Natural killer cell (primary cell): ENCODE results near the gene DCTN2. TPM values are rescaled to one million over a fixed set of nuclear protein-coding genes. Genes with fewer than 3 reads are reported as not detected.

ENCODE experiments used
- ATAC-seq, 3 donors: fragments of 150-1000 bp in 2 of 3; fragments of 200-7000 bp in 1 of 3; cut with Tn5 transposase; 1 replicate in 1 of 3; 2 replicates in 2 of 3; pipeline ENCODE4 v1.10.0; 2021; ENCODE audit warnings: mild to moderate bottlenecking in 2 of 3, moderate library complexity in 2 of 3
- DNase-seq, 2 donors: peaks; one replicate each; pipeline versions ENCODE4 v3.0.0 to v3.0.0-alpha.2; 2013 to 2021; ENCODE audit warnings: mixed read lengths in 1 of 2
- H3K27ac ChIP-seq: one replicate; pipeline ENCODE4 v1.5.1; 2013; ENCODE audit warnings: mild to moderate bottlenecking, low read length
- H3K27me3 ChIP-seq: one replicate; pipeline ENCODE4 v1.6.1; 2013; ENCODE audit warnings: low read length; ENCODE audit not compliant: control insufficient read depth, insufficient read depth
- H3K36me3 ChIP-seq: one replicate; pipeline ENCODE4 v1.6.1; 2013; ENCODE audit warnings: low read length; ENCODE audit not compliant: control insufficient read depth, insufficient read depth
- H3K4me1 ChIP-seq: one replicate; pipeline ENCODE4 v1.6.1; 2013; ENCODE audit warnings: low read length; ENCODE audit not compliant: control insufficient read depth, insufficient read depth
- H3K4me3 ChIP-seq: one replicate; pipeline ENCODE4 v1.5.1; 2013; ENCODE audit warnings: low read length
- H3K9me3 ChIP-seq: one replicate; pipeline ENCODE4 v1.6.1; 2013; ENCODE audit warnings: low read length; ENCODE audit not compliant: control insufficient read depth, insufficient read depth
- H3K27ac Mint-ChIP-seq, 2 donors: one replicate each; pipeline ENCODE4 v1.8.0; 2022; ENCODE audit warnings: mild to moderate bottlenecking in 2 of 2, mixed read lengths in 2 of 2, moderate library complexity in 1 of 2
- H3K27me3 Mint-ChIP-seq, 2 donors: one replicate each; pipeline ENCODE4 v1.8.0; 2022; ENCODE audit warnings: low read depth in 2 of 2, mixed read lengths in 2 of 2
- H3K36me3 Mint-ChIP-seq: one replicate; pipeline ENCODE4 v1.8.0; 2022; ENCODE audit warnings: mixed read lengths
- H3K4me1 Mint-ChIP-seq, 2 donors: one replicate each; pipeline ENCODE4 v1.8.0; 2022; ENCODE audit warnings: mixed read lengths in 2 of 2
- H3K4me3 Mint-ChIP-seq: one replicate; pipeline ENCODE4 v1.8.0; 2022; ENCODE audit warnings: mild to moderate bottlenecking, moderate library complexity, mixed read lengths
- H3K9me3 Mint-ChIP-seq, 2 donors: one replicate each; pipeline ENCODE4 v1.8.0; 2022; ENCODE audit warnings: mixed read lengths in 2 of 2
- CTCF ChIP-seq: fragments of 200-600 bp; IDR thresholded peaks from one replicate; pipeline ENCODE4 v1.8.0; 2022; ENCODE audit warnings: antibody characterized with exemption
- WGBS: methylation state at CpG from one replicate; pipeline ENCODE4 v1.1.7; 2013; ENCODE audit warnings: missing lambda C conversion rate; ENCODE audit not compliant: insufficient coverage; 5-methylcytosine and 5-hydroxymethylcytosine counted together
- intact Hi-C: fragments of 100-400 bp; cut with micrococcal nuclease; formaldehyde crosslinking; loops from one replicate; pipeline ENCODE4 v1.14.2; 2022
- total RNA-seq, 4 donors: library from RNA; stranded (reverse); fragments of 120-200 nt in 1 of 4; gene quantifications; one replicate each; pipeline versions ENCODE4 v1.2.3 to v1.2.4, GENCODE V29; 2013 to 2022

Gene DCTN2
- total RNA-seq, 3 donors from 2014 or later (not counting 1 experiment from before 2014, with no cell fraction given), result 65.5 to 76.5 (median 71.8) TPM

DNA sequence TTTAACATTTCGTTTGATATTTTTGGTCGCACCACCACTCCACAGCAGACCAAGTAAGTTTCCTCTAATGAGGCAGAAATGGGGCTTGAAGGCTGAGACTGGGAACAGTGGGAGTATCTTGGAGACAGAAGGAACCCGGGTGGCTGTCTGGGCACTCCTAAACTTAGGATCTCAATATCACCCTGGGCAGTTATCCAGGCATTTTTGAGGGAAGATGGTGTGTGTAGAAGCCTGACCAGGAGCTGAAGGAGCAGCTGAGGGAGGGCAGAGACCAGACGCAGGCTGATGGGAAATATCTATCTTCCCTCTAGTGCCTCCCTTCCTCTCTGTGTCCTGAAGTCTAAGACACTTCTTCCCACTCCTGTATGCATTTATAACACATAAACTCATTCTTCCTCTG, 48.4 kb downstream of the DCTN2 start:
- H3K27me3 Mint-ChIP-seq, result no peaks in the 10 kb centered on the region
- intact Hi-C loops, result no loop called here
- Histone ChIP-seq H3K27me3 (no peaks in the 10 kb centered on the region), H3K4me1 (no peaks in the 10 kb centered on the region), H3K4me3 (no peak overlapping the region), H3K36me3 (peaks cover 44% of the 10 kb centered on the region), H3K27ac (no peak overlapping the region), H3K9me3 (no peaks in the 10 kb centered on the region)
- no peak for TF ChIP-seq CTCF
- H3K4me1 Mint-ChIP-seq, result peaks cover 4 to 7% of the 10 kb centered on the region in 2 donors
- ATAC-seq (no peak), DNase-seq (no peak)
- 100% methylated on average over 3 of the region's 4 CpGs for WGBS
- H3K27ac Mint-ChIP-seq, result peak overlapping the region in 1 of 2 donors; percentile 40
- no peak overlapping the region for H3K4me3 Mint-ChIP-seq
- peaks cover 18% of the 10 kb centered on the region for H3K36me3 Mint-ChIP-seq
- H3K9me3 Mint-ChIP-seq, result no peaks in the 10 kb centered on the region

GRCh38 chr12:57498132-57498502, 48.9 kb downstream of the DCTN2 start:
- no peak for TF ChIP-seq CTCF
- WGBS, result 97% methylated on average over 9 of the region's 9 CpGs
- no peaks in the 10 kb centered on the region for H3K27me3 Mint-ChIP-seq

DNA sequence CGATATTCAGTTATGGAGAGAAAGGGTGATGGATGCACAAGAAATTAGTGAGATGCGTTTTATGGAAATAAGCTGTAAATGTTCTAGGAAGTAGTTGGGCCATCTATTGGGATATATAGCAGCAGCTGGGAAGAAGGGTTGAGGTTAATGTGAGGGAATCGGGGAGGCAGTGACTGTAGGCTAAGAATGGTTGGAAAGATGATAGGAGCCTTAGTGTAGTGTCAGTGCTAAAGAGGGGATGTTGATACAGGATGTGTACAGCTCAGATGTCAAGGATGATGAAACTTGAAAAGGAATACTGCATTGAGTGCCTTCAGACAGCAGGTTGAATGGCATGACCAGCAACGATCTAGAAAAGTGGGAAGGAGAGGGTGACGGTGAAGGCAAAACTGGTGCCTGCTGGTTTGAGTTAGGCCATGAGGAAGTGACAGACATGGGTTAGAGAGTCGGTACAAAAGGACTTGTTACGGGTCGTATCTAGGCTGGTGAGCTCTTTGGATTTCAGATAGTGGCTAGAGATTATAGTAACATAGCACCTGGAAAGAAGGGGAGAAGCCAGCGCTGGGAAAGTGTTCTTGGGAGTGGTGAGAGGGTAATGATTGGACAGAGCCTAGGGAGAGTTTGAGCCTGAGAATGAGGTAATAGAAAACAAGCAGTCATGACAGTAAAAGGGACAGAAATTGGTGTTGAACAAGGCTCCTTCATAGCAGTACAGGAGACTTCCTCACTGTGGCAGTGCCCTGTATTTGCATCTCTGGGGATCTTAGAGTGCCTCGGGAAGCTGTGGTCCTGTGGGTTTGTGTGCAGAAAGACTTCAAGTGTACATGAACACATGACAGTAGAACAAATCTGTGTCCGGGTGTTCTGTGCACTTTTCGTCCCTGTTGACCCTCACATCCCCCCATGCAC, 49.5 kb downstream of the DCTN2 start:
- Mint-ChIP-seq H3K9me3 (no peaks in the 10 kb centered on the region), H3K36me3 (peaks cover 18% of the 10 kb centered on the region), H3K4me3 (no peak overlapping the region), H3K27me3 (no peaks in the 10 kb centered on the region), H3K4me1 (peaks cover 4 to 7% of the 10 kb centered on the region in 2 donors), H3K27ac (peak overlapping the region in 1 of 2 donors; percentile 3)
- ATAC-seq (no peak), DNase-seq (no peak)
- TF ChIP-seq CTCF, result no peak
- Histone ChIP-seq H3K27me3 (no peaks in the 10 kb centered on the region), H3K36me3 (peaks cover 46% of the 10 kb centered on the region), H3K4me1 (no peaks in the 10 kb centered on the region), H3K9me3 (no peaks in the 10 kb centered on the region), H3K27ac (no peak overlapping the region), H3K4me3 (no peak overlapping the region)
- 95% methylated on average over 12 of the region's 12 CpGs for WGBS
- intact Hi-C loops, result no loop called here

More at GRCh38 chr12:57498132-57498502, 48.9 kb downstream of the DCTN2 start:
- Histone ChIP-seq H3K9me3 (no peaks in the 10 kb centered on the region), H3K36me3 (peaks cover 44% of the 10 kb centered on the region), H3K27me3 (no peaks in the 10 kb centered on the region), H3K27ac (no peak overlapping the region), H3K4me3 (no peak overlapping the region), H3K4me1 (no peaks in the 10 kb centered on the region)
- Mint-ChIP-seq H3K4me1 (peaks cover 4 to 7% of the 10 kb centered on the region in 2 donors), H3K27ac (peak overlapping the region in 1 of 2 donors; percentile 40), H3K9me3 (no peaks in the 10 kb centered on the region), H3K36me3 (peaks cover 18% of the 10 kb centered on the region), H3K4me3 (no peak overlapping the region)
- peak in 1 of 3 donors; percentile 25 for ATAC-seq
- no peak for DNase-seq
- intact Hi-C loops, result no loop called here
